Dorsolateral prefrontal cortex (tissue), 118 donors: ENCODE results near the gene FRG2B. TPM values are rescaled to one million over a fixed set of nuclear protein-coding genes. Genes with fewer than 3 reads are reported as not detected.

Experiments used
- total RNA-seq, 120 experiments: library from RNA; stranded (reverse); gene quantifications; one replicate each; pipeline versions ENCODE4 v1.2.3 to v1.2.4, GENCODE V29; 2022

The FRG2B gene
- total RNA-seq, 120 experiments from 2014 or later = not detected

Other genes starting within 250 kb of the FRG2B start
- 10 to 100 TPM in 85 of 120 experiments, 1 to 10 TPM in 35; 6.0 to 18.9 (median 11.3) TPM for gene PAOX, start 247.5 kb downstream of the FRG2B start, total RNA-seq
- gene MTG1, start 232.6 kb downstream of the FRG2B start, total RNA-seq = 10 to 100 TPM; 33.3 to 78.1 (median 50.8) TPM
- gene SPRN, start 202.2 kb downstream of the FRG2B start, total RNA-seq = 10 to 100 TPM in 118 of 120 experiments, 1 to 10 TPM in 2; 7.3 to 36.1 (median 20.1) TPM
- 10 to 100 TPM in 25 of 120 experiments, 1 to 10 TPM in 95; 2.2 to 24.9 (median 6.8) TPM for gene SCART1, start 172.8 kb downstream of the FRG2B start, total RNA-seq
- gene CYP2E1, start 99.4 kb downstream of the FRG2B start, total RNA-seq = 10 to 100 TPM in 116 of 120 experiments, 1 to 10 TPM in 4; 8.4 to 33.6 (median 17.5) TPM
- 10 to 100 TPM in 111 of 120 experiments, 1 to 10 TPM in 9; 5.6 to 42.2 (median 18.8) TPM for gene SYCE1, start 61.2 kb downstream of the FRG2B start, total RNA-seq